SW480 (cell line): ENCODE data around the gene ARHGAP1.

ENCODE experiments used
- DNase-seq: peaks from one replicate; pipeline ENCODE4 v3.0.0-alpha.2; 2016; ENCODE audit warnings: low spot score

ARHGAP1 gene

GRCh38 chr11:46700241-46701077 is at the start of gene ARHGAP1, which contains the start of gene ZNF408:
ARHGAP1 (minus strand) TSS chr11:46700619; CDS start chr11:46696107, 4,512 bp downstream.
ZNF408 (plus strand) TSS chr11:46701031; CDS start chr11:46701048, 17 bp downstream.
- peak; percentile 99 for DNase-seq

- no peak for DNase-seq
Measured at GRCh38 chr11:46747150-46747549, 46.7 kb upstream of the ARHGAP1 start.

- no peak for DNase-seq
Measured at GRCh38 chr11:46745995-46746394, 45.6 kb upstream of the ARHGAP1 start.

GRCh38 chr11:46745328-46745727 is 44.9 kb upstream of the ARHGAP1 start:
- DNase-seq = no peak

DNA sequence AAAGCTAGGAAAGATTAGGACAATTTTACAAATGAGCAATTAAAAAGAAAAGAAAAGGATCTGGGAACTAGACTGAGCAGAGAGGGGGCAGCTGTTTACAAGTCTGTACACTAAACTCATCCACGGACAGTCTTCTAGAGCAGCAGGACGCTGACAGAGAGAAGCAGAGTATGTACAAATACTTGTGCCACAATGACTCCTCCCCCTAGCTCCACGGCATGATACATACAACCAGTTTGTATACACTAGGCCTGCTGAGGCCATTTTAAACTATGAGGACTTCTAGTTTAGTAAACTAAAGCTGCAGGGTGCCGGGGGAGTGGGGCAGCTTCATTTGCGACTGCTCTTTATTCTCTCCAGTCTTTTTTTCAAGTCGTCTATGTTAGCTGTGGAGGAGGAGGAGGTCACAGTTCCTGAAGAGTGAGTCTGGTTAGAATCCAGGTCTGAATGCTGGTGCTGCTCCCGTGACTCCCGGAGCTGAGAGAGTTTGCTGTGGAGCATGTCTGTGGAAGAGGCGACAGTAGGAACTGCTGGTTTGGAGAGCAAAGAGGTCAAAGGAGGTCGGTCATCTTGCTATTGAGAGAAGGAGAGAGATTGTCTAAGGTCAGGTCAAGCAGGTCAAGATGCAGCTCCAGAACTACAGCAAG is 43.4 kb upstream of the ARHGAP1 start:
- DNase-seq = no peak

DNA sequence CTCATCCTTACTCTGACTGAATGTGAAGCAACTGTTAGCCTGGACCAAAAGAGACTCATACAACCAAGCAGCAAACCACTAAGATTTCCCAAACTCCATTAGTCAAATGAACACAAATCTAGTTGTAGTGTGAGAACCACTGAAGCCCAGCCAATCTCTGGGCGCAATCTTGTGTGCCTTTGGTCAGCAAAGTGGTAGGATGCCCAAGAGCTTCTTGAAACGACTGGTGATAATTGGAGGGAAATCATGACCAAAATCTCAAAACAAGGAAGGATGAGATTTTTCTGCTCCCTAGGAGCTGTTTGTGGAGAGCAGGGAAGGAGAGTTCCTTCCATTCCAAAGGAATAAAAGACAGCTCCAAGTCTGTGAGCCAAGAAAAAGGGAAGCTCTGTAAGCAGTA is 42.6 kb upstream of the ARHGAP1 start:
- no peak for DNase-seq

DNA sequence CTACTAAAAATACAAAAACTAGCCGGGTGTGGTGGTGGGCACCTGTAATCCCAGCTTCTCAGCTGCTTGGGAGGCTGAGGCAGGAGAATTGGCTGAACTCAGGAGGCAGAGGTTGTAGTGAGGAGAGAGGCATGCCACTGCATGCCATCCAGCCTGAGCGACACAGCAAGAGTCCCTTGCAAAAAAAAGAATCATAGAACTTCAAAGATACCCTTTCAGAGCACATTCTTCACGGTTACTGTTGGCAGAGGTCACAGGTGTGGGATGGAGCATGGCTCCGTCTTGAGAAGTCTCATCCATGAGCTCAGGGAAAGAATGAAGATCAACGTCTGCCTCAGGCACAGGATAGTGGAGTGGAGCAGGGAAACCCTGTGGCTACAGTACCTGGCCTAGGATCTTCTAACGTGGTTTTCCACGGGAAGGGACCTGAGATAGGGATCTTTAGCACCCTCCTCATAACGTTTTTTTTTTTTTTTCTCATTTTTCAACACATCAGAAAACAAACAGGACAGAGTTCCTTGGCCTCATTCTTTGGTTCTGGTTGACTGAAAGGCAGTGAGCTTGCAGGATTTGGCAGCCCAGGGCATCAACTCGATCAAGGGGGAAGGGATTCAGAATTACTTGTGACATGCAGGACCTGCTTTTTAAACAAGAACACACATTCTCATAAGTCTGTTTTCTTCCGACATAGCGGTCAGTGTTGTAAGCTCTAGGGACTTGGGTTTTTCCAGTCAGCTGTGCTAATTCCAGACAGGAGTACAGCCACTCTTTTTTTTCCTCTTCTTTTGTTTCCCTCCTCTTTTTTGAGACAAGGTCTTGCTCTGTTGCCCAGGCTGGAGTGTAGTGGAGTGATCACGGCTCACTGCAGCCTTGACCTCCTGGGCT is 41.4 kb upstream of the ARHGAP1 start:
- no peak for DNase-seq

- DNase-seq = no peak
Measured at GRCh38 chr11:46738887-46739286, 38.5 kb upstream of the ARHGAP1 start.

DNA sequence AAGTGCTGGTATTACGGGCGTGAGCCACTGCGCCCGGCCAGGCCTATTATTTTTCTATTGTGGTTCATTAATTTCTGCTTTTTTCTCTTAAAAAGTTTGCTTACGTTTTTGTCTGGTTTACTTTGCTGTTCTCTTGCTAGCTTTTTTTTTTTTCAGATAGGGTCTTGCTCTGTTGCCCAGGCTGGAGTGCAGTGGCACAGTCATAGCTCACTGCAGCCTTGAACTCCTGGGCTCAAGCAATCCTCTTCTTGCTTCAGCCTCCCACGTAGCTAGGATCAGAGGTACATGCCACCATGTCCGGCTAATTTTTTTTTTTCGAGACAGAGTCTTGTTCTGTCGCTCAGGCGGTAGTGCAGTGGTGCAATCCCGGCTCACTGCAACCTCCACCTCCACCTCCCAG is 37.3 kb upstream of the ARHGAP1 start:
- DNase-seq = no peak

GRCh38 chr11:46736615-46737014 is 36.2 kb upstream of the ARHGAP1 start:
- no peak for DNase-seq

- DNase-seq = no peak
Measured at GRCh38 chr11:46736146-46736545, 35.7 kb upstream of the ARHGAP1 start.

DNA sequence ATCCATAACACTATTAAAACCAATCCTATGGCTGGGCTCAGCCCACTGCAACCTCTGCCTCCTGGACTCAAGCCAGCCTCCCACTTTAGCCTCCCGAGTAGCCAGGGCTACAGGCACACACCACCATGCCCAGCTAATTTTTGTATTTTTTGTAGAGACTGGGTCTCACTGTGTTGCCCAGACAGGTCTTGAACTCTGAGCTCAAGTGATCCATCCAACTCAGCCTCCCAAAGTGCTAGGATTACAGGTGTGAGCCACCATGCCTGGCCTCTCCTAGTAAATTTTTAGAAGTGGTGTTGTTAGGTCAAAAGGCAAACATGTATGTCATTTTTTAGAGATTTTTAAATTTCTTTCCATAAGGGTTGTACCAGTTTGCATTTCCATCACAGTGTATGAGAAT is 32.8 kb upstream of the ARHGAP1 start:
- DNase-seq = no peak

DNA sequence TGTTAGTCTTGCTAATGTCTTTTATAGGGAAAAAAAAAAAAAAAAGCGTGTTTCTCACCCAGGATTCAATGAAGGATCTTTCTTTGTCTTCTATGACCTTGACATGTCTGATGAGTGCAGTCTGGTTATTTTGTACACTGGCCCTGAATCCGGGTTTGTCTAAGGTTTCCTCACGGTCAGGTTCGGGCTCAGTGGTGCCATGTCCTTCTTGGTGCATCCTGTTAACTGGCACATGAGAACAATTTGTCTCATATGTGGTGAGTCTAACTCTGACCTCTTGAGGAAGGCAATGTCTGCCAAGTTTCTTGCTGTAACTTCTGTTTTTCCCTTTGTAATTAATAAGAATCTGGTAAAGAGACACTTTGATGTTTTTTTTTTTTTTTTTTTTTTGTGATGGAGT is 31.1 kb upstream of the ARHGAP1 start:
- DNase-seq = no peak

GRCh38 chr11:46729110-46730027 is 28.9 kb upstream of the ARHGAP1 start:
- DNase-seq = no peak

DNA sequence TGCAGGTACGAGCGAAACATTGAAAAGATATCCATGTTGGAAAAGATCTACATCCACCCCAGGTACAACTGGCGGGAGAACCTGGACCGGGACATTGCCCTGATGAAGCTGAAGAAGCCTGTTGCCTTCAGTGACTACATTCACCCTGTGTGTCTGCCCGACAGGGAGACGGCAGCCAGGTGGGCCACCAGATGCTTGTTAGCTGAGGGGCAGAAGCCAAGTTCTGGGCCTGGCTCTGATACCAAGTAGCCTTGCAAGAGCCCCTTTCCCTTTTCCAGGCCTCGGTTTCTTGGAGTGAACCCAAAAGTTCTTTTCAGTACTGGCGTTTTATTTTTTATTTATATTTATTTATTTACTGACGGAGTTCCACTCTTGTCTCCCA is 28.2 kb upstream of the ARHGAP1 start:
- DNase-seq = no peak

DNA sequence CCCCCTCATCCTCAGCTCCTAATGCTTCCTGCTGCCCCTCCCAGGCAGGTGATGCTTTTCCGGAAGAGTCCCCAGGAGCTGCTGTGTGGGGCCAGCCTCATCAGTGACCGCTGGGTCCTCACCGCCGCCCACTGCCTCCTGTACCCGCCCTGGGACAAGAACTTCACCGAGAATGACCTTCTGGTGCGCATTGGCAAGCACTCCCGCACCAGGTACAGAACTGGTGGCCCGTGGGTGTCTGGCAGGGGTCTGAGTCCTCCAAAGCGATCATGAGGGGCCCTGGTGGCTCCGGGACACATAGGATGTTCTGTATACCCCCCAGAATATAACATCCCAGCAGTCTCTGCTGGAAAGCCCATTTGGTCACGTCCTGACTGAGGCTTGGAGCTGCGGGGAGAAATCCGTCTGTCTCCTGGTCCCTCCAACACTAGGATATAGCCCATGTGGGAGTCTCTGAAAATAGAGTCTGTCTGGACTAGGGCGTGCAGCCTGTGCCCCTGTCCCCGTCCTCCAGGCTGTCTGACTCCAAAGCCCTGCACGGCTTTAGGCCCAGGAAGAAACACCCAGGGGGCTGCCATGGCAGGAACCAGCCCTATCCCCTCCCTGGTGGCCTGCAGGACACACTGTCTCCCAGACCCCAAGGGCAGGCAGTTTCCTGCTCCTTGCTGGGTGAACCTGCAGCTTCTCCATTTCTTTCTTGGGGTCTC is 27.7 kb upstream of the ARHGAP1 start:
- no peak for DNase-seq

DNA sequence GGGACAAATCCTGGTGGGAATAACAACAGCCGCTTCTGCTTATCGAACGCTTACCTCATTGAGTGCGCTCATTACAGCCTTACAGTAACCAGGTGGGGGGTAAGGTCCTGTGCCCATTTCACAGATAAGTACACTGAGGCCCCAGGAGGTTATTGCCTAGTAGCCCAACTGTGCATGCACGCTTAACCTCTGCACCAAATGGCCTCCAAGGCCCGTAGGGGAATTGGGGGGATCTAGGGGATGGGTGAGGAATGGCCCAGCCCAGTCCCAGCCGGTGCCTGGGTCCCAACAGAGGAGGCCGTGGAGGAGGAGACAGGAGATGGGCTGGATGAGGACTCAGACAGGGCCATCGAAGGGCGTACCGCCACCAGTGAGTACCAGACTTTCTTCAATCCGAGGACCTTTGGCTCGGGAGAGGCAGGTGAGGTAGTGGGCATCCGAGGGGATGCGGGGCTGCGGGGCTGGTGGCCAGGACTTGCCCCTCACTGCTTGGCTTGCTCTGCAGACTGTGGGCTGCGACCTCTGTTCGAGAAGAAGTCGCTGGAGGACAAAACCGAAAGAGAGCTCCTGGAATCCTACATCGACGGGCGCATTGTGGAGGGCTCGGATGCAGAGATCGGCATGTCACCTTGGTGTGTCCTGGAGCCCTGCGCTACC is 25.9 kb upstream of the ARHGAP1 start:
- no peak for DNase-seq

DNA sequence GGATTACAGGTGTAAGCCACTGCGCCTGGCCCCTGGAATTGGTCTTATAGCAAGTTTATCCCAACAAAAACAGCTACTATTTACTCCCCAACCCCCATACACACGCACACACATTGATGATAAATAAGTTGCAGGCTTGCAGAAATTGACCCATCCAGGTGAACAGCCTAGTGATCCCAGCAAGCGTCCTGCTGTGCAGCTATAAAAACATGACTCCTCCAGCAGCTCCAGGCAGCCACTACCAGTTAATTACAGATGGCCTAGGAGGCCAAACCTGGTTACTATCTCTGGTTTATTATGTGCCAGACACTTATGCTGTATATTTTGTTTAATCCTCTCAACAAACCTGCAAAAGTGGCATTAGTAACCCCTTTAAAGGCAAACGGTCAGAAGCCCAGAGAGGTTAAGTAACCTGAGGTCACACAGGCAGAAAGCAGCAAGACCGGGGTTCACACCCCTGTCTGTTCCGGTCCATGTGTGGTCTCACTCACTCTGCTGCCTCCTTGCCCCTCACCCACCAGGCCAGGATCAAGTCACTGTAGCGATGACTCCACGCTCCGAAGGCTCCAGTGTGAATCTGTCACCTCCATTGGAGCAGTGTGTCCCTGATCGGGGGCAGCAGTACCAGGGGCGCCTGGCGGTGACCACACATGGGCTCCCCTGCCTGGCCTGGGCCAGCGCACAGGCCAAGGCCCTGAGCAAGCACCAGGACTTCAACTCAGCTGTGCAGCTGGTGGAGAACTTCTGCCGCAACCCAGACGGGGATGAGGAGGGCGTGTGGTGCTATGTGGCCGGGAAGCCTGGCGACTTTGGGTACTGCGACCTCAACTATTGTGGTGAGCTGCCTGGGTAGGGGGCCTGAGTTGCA is 25.2 kb upstream of the ARHGAP1 start:
- DNase-seq = no peak

DNA sequence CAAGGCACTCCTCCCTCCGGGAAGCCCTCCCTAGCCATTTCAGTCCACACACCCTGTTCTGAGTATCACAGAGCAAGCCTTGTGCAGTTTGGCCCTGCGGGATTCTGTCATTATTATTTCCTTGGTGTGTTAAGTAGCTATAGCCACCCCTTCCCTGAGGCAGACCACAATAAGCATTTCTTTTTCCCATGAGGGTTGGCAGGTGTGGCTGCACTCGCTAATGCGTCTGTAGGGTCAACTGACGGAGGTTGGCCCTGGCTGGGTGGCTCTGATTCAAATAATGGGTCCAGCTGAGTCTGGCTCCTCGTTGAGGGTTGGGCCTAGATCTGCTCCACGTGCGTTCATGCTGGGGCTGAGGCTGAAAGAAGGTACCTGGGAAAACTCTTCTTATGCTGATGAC is 23.7 kb upstream of the ARHGAP1 start:
- peak; percentile 25 for DNase-seq
